RWPE2 (cell line): ENCODE data around the gene ERO1A.

Experiments
- ATAC-seq: fragments of 200-7000 bp; cut with Tn5 transposase; 3 replicates; pipeline ENCODE4 v1.9.1; 2021; ENCODE audit warnings: low read depth
- DNase-seq: peaks from one replicate; pipeline ENCODE4 v3.0.0-alpha.2; 2020; ENCODE audit warnings: low spot score
- H3K27ac ChIP-seq: fragments of 450-650 bp; 2 replicates; pipeline ENCODE4 v1.5.1; 2017; ENCODE audit warnings: mild to moderate bottlenecking; ENCODE audit not compliant: poor library complexity, severe bottlenecking
- H3K27me3 ChIP-seq: fragments of 250-450 bp; sonication (Bioruptor Pico); 2 replicates; pipeline ENCODE4 v1.5.1; 2021; ENCODE audit warnings: mild to moderate bottlenecking, moderate library complexity; ENCODE audit not compliant: insufficient read depth, poor library complexity, severe bottlenecking
- H3K36me3 ChIP-seq: fragments of 250-450 bp; sonication (Bioruptor Pico); 2 replicates; pipeline ENCODE4 v1.5.1; 2020; ENCODE audit warnings: low read depth, mild to moderate bottlenecking, moderate library complexity
- H3K4me1 ChIP-seq: fragments of 250-450 bp; sonication (Bioruptor Pico); 2 replicates; pipeline ENCODE4 v1.5.1; 2021; ENCODE audit warnings: mild to moderate bottlenecking, moderate library complexity; ENCODE audit not compliant: insufficient read depth, poor library complexity, severe bottlenecking
- H3K4me3 ChIP-seq: fragments of 250-450 bp; sonication (Bioruptor Pico); 2 replicates; pipeline ENCODE4 v1.5.1; 2021; ENCODE audit warnings: mild to moderate bottlenecking, moderate library complexity; ENCODE audit not compliant: severe bottlenecking
- H3K9me3 ChIP-seq: fragments of 250-450 bp; sonication (Bioruptor Pico); 2 replicates; pipeline ENCODE4 v1.5.1; 2021; ENCODE audit warnings: mild to moderate bottlenecking, moderate library complexity; ENCODE audit not compliant: severe bottlenecking
- TF ChIP-seq, protein P1 (sequence below): fragments of 450-650 bp; IDR thresholded peaks from one replicate; pipeline ENCODE4 v1.5.1; 2017; ENCODE audit warnings: mild to moderate bottlenecking, moderate library complexity; ENCODE audit not compliant: poor library complexity, severe bottlenecking

ERO1A gene

DNA sequence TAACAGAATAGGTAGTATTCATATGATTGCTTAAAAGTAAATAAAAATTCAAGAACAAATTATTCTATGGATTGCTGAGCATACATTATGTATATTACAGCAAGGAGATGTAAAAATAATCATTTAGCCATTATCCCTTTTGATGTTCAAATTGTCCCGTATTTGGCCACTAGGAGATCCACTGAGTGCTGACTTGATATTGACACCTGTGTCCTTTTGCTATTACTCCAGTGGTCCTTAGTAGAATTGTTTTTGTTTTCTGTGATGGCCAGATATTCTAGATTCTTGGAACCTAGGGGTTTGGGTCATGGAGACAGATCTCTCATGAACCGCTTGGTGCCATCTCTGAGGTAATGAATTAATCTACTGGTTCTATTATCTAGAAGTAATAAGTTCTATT, 16.8 kb downstream of the ERO1A start:
- Histone ChIP-seq H3K27ac (no peak overlapping the region), H3K9me3 (no peaks in the 10 kb centered on the region), H3K4me3 (no peak overlapping the region), H3K27me3 (no peaks in the 10 kb centered on the region), H3K4me1 (no peaks in the 10 kb centered on the region), H3K36me3 (peaks cover 94% of the 10 kb centered on the region)
- ATAC-seq = peak; percentile 66; the same call in 2 of the 3 replicates
- TF ChIP-seq, protein P1, sequence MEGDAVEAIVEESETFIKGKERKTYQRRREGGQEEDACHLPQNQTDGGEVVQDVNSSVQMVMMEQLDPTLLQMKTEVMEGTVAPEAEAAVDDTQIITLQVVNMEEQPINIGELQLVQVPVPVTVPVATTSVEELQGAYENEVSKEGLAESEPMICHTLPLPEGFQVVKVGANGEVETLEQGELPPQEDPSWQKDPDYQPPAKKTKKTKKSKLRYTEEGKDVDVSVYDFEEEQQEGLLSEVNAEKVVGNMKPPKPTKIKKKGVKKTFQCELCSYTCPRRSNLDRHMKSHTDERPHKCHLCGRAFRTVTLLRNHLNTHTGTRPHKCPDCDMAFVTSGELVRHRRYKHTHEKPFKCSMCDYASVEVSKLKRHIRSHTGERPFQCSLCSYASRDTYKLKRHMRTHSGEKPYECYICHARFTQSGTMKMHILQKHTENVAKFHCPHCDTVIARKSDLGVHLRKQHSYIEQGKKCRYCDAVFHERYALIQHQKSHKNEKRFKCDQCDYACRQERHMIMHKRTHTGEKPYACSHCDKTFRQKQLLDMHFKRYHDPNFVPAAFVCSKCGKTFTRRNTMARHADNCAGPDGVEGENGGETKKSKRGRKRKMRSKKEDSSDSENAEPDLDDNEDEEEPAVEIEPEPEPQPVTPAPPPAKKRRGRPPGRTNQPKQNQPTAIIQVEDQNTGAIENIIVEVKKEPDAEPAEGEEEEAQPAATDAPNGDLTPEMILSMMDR = peak; percentile 62
- no peak for DNase-seq

DNA sequence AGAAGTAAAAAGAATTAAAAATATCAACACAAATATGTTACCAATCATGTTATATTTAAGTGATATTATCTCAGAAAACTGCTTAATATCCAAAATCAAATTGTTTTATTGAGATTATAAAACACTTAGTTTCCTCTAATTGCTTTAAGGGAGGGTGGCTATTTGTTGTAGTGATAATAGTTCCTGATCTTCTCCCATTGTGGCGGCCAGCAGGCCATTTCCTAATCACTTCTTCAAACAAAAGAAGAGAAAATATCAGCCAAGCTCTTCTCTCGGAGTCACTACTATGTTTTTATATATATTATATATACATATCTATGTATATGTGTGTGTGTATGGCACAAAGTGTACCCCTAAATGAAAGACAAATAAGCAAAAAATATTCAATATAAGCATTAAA, 31.5 kb downstream of the ERO1A start:
- Histone ChIP-seq H3K9me3 (no peaks in the 10 kb centered on the region), H3K36me3 (peaks cover 92% of the 10 kb centered on the region), H3K27me3 (no peaks in the 10 kb centered on the region), H3K4me3 (no peak overlapping the region), H3K27ac (no peak overlapping the region), H3K4me1 (no peaks in the 10 kb centered on the region)
- no peak for ATAC-seq
- TF ChIP-seq, protein P1 = no peak
- no peak for DNase-seq

DNA sequence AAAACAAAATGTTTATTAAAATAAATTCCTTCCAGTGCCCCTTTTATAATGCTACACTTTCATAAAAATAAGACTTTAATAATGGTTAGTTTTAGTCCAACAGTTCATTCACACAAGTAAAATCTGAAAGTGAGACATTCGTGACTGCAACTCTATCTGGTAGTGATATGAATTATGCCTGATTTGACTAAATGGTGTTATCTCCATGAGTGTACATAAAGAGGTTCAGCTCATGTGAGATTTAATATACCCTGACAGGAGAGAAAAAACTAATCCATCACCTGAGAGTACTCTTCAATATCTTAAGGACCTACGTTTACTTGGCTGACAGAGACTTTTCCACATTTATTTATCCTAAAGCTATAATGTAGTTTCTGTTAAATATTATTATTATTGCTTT, 34.0 kb downstream of the ERO1A start:
- H3K4me3 ChIP-seq = no peak overlapping the region

DNA sequence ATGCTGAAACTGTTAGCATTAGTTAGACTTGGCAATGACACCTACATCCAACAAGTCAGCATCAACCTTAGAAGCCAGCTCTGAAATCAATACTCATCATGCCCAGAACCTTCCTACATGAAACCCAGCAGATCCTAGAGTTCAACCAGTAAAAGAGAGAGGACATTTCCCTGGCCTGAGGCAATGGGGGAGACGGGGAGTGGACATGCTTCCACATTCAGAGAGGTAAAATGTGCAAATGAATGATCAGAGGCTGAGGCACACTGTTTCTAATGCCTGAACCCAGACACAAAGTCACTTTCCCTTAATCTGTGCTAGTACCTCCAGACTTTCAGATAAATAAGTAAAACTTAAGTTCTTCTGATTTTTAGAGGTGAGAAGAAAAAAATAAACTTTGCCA, 34.5 kb downstream of the ERO1A start:
- no peak overlapping the region for H3K27ac ChIP-seq
- ATAC-seq (no peak), DNase-seq (no peak)
- H3K27me3 ChIP-seq = no peaks in the 10 kb centered on the region
- TF ChIP-seq, protein P1 = no peak
- H3K4me3 ChIP-seq = no peak overlapping the region
- H3K36me3 ChIP-seq = peaks cover 95% of the 10 kb centered on the region
- no peaks in the 10 kb centered on the region for H3K4me1 ChIP-seq
- no peaks in the 10 kb centered on the region for H3K9me3 ChIP-seq

More for the DNA sequence above, 34.0 kb downstream of the ERO1A start:
- Histone ChIP-seq H3K4me1 (no peaks in the 10 kb centered on the region), H3K27me3 (no peaks in the 10 kb centered on the region), H3K36me3 (peaks cover 95% of the 10 kb centered on the region), H3K27ac (no peak overlapping the region), H3K9me3 (no peaks in the 10 kb centered on the region)
- TF ChIP-seq, protein P1 = no peak
- ATAC-seq (no peak), DNase-seq (no peak)

DNA sequence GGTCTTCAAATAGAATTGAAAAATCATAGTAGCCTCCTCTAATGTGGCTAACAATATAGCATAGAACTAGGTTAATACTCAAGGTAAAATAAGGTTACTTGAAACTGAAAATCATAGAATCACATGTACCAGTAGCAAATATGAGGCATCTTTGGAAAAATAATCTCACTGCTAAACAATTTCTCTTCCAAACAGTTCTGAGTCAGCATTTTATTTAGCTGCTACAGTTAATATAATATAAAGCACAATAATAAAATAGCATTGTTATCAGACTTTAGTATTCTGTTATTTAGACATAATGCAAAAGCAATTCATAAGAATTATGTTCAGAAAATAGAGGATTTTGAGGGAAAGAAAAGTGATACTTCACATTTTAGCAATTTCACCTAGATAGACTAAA, 35.0 kb downstream of the ERO1A start:
- Histone ChIP-seq H3K9me3 (no peaks in the 10 kb centered on the region), H3K36me3 (peaks cover 95% of the 10 kb centered on the region), H3K27ac (no peak overlapping the region), H3K4me1 (no peaks in the 10 kb centered on the region), H3K27me3 (no peaks in the 10 kb centered on the region), H3K4me3 (no peak overlapping the region)
- TF ChIP-seq, protein P1 = no peak
- ATAC-seq (no peak), DNase-seq (no peak)
